GM23338 (cell line): ENCODE results near the gene SLC7A5. TPM values are rescaled to one million over a fixed set of nuclear protein-coding genes. Genes with fewer than 3 reads are reported as not detected.
"Not testable (repeated sequence)": the region's sequence is repeated elsewhere in the genome, so short reads cannot be mapped to it uniquely, and the experiment has no call there.

Experiments
- ATAC-seq: fragments of 200-7000 bp; cut with Tn5 transposase; 3 replicates; pipeline ENCODE4 v1.9.1; 2020
- DNase-seq: peaks from one replicate; pipeline ENCODE4 v3.0.0-alpha.2; 2015; ENCODE audit warnings: low spot score
- H2AFZ ChIP-seq: fragments of 200-600 bp; sonication (generic); 2 replicates; pipeline ENCODE4 v1.8.0; 2016; ENCODE audit warnings: antibody characterized with exemption, mild to moderate bottlenecking, moderate library complexity
- H3F3A ChIP-seq: fragments of 200-600 bp; sonication (generic); replicated peaks from 2 replicates; pipeline ENCODE4 v1.8.0; 2017; ENCODE audit warnings: antibody characterized with exemption, mixed run types, low read depth
- H3K27ac ChIP-seq: fragments of 200-600 bp; sonication (generic); 2 replicates; pipeline ENCODE4 v1.6.1; 2016; ENCODE audit warnings: low read depth
- H3K27me3 ChIP-seq: fragments of 200-600 bp; sonication (generic); 2 replicates; pipeline ENCODE4 v1.8.0; 2016; ENCODE audit warnings: mild to moderate bottlenecking, mixed run types, moderate library complexity; ENCODE audit not compliant: insufficient read depth
- H3K36me3 ChIP-seq: fragments of 200-600 bp; sonication (generic); 2 replicates; pipeline ENCODE4 v1.8.0; 2016; ENCODE audit warnings: mild to moderate bottlenecking; ENCODE audit not compliant: insufficient read depth
- H3K4me1 ChIP-seq: fragments of 200-600 bp; sonication (generic); 2 replicates; pipeline ENCODE4 v1.8.0; 2016; ENCODE audit warnings: mild to moderate bottlenecking, moderate library complexity; ENCODE audit not compliant: insufficient read depth
- H3K4me2 ChIP-seq: fragments of 200-600 bp; sonication (generic); 2 replicates; pipeline ENCODE4 v1.7.1; 2017; ENCODE audit warnings: mixed run types
- H3K4me3 ChIP-seq: fragments of 200-600 bp; sonication (generic); 2 replicates; pipeline ENCODE4 v1.6.1; 2016; ENCODE audit warnings: mixed run types
- H3K79me2 ChIP-seq: fragments of 200-600 bp; sonication (generic); replicated peaks from 2 replicates; pipeline ENCODE4 v1.8.0; 2017; ENCODE audit warnings: mild to moderate bottlenecking; ENCODE audit not compliant: insufficient read depth
- H3K9me2 ChIP-seq: fragments of 200-600 bp; sonication (generic); 2 replicates; pipeline ENCODE4 v1.8.0; 2017; ENCODE audit not compliant: insufficient read depth
- H4K20me1 ChIP-seq: fragments of 200-600 bp; sonication (generic); replicated peaks from 2 replicates; pipeline ENCODE4 v1.8.0; 2017; ENCODE audit warnings: mild to moderate bottlenecking; ENCODE audit not compliant: insufficient read depth
- H3K27ac Mint-ChIP-seq: 2 replicates; pipeline ENCODE4 v1.8.0; 2020; ENCODE audit warnings: inconsistent platforms, mild to moderate bottlenecking, moderate library complexity, mixed read lengths
- H3K27me3 Mint-ChIP-seq: 3 replicates; pipeline ENCODE4 v1.8.0; 2022; ENCODE audit warnings: low read depth, mild to moderate bottlenecking, moderate library complexity, mixed read lengths, inconsistent platforms; ENCODE audit not compliant: insufficient read depth, poor library complexity
- H3K36me3 Mint-ChIP-seq: 3 replicates; pipeline ENCODE4 v1.8.0; 2021; ENCODE audit warnings: low read depth, mild to moderate bottlenecking, inconsistent platforms, moderate library complexity, mixed read lengths
- H3K4me1 Mint-ChIP-seq: 3 replicates; pipeline ENCODE4 v1.8.0; 2020; ENCODE audit warnings: mild to moderate bottlenecking, inconsistent platforms, mixed read lengths
- H3K4me3 Mint-ChIP-seq: 3 replicates; pipeline ENCODE4 v1.8.0; 2021; ENCODE audit warnings: moderate library complexity, mild to moderate bottlenecking, inconsistent platforms, mixed read lengths
- H3K9me3 Mint-ChIP-seq: 3 replicates; pipeline ENCODE4 v1.8.0; 2020; ENCODE audit warnings: moderate library complexity, mild to moderate bottlenecking, inconsistent platforms, mixed read lengths
- EZH2 ChIP-seq: fragments of 200-600 bp; sonication (generic); IDR thresholded peaks from one replicate; pipeline ENCODE4 v1.8.0; 2017; ENCODE audit warnings: antibody characterized with exemption, mild to moderate bottlenecking, low read depth; ENCODE audit not compliant: unreplicated experiment
- EZH2phosphoT487 ChIP-seq: fragments of 200-600 bp; sonication (generic); IDR thresholded peaks from one replicate; pipeline ENCODE4 v1.8.1; 2018; ENCODE audit warnings: antibody characterized with exemption; ENCODE audit not compliant: unreplicated experiment
- JUNB ChIP-seq: IDR thresholded peaks from one replicate; pipeline ENCODE4 v1.6.1; 2016; ENCODE audit warnings: antibody characterized with exemption; ENCODE audit not compliant: unreplicated experiment
- POLR2AphosphoS5 ChIP-seq: IDR thresholded peaks from 2 replicates; pipeline ENCODE4 v1.6.1; 2016; ENCODE audit warnings: antibody characterized with exemption, low read depth
- ZNF114 ChIP-seq: fragments of 250-450 bp; sonication (Bioruptor Pico); IDR thresholded peaks from 2 replicates; pipeline ENCODE4 v1.5.0; 2020; ENCODE audit warnings: mild to moderate bottlenecking, moderate library complexity
- ZNF331 ChIP-seq: fragments of 250-450 bp; sonication (Bioruptor Pico); IDR thresholded peaks from 2 replicates; pipeline ENCODE4 v1.5.0; 2020; ENCODE audit warnings: low read depth, mild to moderate bottlenecking, moderate library complexity
- polyA plus RNA-seq: library from polyadenylated mRNA; unstranded; fragments of >200 nt; fragmentation: Nextera tagmentation; extraction: Ambion mirVana; gene quantifications from 2 replicates; pipeline ENCODE4 v1.2.1, GENCODE V29; 2016
- total RNA-seq: library from RNA; depleted of rRNA; stranded (reverse); fragments of >200 nt; shearing (Covaris generic); gene quantifications from 2 replicates; pipeline ENCODE4 v1.2.3, GENCODE V29; 2014
- TF ChIP-seq, protein P1 (sequence below): fragments of 250-450 bp; sonication (Bioruptor Pico); IDR thresholded peaks from 2 replicates; pipeline ENCODE4 v1.5.0; 2020; ENCODE audit warnings: mild to moderate bottlenecking, moderate library complexity

The SLC7A5 gene
- total and polyA plus RNA-seq, 2 experiments from 2014 or later = 107 to 386 TPM

DNA sequence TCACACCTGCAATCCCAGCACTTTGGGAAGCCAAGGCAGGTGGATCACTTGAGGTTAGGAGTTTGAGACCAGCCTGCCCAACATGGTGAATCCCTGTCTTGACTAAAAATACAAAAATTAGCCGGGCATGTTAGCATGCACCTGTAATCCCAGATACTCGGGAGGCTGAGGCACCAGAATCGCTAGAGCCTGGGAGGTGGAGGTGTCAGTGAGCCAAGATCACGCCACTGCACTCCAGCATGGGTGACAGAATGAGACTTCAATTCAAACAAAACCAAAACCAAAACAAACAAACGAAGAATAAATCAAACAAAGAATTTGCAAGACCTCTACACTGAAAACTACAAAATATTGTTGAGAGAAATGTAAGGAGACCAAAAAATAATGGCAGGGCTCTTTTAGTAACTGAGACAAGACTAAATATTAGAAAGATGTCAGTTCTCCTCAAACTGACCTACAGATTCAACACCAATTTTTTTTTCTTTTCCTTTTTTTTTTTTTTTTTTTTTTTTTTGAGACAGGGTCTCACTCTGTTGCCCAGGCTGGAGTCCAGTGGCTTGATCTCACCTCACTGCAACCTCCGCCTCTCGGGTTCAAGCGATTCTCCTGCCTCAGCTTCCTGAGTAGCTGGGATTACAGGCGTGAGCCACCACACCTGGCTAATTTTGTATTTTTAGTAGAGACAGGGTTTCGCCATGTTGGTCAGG, 80.4 kb downstream of the SLC7A5 start:
- H3K36me3 ChIP-seq, H3F3A ChIP-seq, ATAC-seq, H3K9me3 Mint-ChIP-seq, H3K27ac ChIP-seq, H3K4me3 Mint-ChIP-seq, H3K4me3 ChIP-seq, H3K4me2 ChIP-seq, H3K27me3 Mint-ChIP-seq, H3K27ac Mint-ChIP-seq, H2AFZ ChIP-seq, DNase-seq, H3K27me3 ChIP-seq, H3K4me1 Mint-ChIP-seq, H3K79me2 ChIP-seq, H3K4me1 ChIP-seq, H4K20me1 ChIP-seq, H3K9me2 ChIP-seq, H3K36me3 Mint-ChIP-seq: not testable (repeated sequence)

DNA sequence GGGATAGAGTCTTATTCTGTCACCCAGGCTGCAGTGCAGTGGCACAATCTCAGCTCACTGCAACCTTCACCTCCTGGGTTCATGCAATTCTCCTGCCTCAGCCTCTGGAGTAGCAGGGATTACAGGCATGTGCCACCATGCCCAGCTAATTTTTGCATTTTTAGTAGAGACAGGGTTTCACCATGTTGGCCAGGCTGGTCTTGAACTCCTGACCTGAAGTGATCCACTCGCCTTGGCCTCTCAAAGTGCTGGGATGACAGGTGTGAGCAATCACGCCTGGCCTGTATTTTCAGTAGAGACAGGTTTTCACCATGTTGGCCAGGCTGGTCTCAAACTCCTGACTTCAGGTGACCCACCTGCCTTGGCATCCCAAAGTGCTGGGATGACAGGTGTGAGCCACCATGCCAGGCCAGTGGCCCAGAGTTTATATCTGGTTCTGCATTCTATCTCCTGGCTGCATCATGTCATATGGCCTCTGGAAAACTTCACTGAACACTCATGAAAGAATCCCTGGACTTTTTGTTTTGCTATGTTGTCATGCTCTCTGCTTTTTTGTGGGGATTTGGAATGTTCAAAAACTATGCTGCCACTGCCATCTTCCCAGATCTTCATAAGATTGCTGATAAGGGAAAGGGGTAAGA, 81.7 kb downstream of the SLC7A5 start:
- not testable (repeated sequence) for ATAC-seq, H3K27ac ChIP-seq, H3K36me3 ChIP-seq, H3K4me1 Mint-ChIP-seq, H4K20me1 ChIP-seq, H3K4me3 Mint-ChIP-seq, H3K27ac Mint-ChIP-seq, H3K79me2 ChIP-seq, H3K4me1 ChIP-seq, H2AFZ ChIP-seq, H3K27me3 ChIP-seq, H3F3A ChIP-seq, H3K4me2 ChIP-seq, H3K4me3 ChIP-seq, H3K36me3 Mint-ChIP-seq, H3K27me3 Mint-ChIP-seq, H3K9me2 ChIP-seq, DNase-seq, H3K9me3 Mint-ChIP-seq

DNA sequence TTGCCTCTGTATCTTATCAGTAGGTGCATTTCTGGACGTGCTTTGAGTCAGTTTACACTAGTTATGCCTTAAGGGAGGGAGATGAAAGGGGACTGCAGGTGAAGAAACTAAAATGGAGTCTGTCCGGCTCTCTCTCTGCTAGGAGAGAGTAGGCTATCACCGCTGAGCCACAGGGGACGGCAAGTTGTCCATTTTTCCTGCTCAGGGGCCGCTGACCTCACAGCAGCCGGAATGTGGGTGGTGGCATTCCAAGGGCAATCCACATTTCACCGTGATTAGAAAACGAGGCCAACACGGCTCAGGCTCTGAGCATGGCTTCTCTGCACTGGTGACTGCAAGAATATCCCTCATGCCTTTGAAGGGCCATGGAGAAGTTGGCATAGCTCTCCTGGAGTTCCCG, 84.5 kb downstream of the SLC7A5 start:
- no peaks in the 10 kb centered on the region for H3K4me1 ChIP-seq
- H3K27me3 Mint-ChIP-seq = peaks cover 12% of the 10 kb centered on the region
- no peaks in the 10 kb centered on the region for H4K20me1 ChIP-seq
- no peaks in the 10 kb centered on the region for H3K27me3 ChIP-seq
- 0 out of 2 replicates have a peak overlapping the region, but pooled peaks have one; percentile 32 for H2AFZ ChIP-seq
- no peak overlapping the region for H3K27ac Mint-ChIP-seq
- no peaks in the 10 kb centered on the region; the same call in 2 of the 3 replicates for H3K4me1 Mint-ChIP-seq
- H3K79me2 ChIP-seq = no peaks in the 10 kb centered on the region
- H3K9me2 ChIP-seq = no peaks in the 10 kb centered on the region
- no peaks in the 10 kb centered on the region for H3K36me3 ChIP-seq
- H3K4me2 ChIP-seq = no peak overlapping the region
- no peak overlapping the region for H3K4me3 Mint-ChIP-seq
- H3K9me3 Mint-ChIP-seq = peaks cover 2% of the 10 kb centered on the region; the same call in 1 of the 3 replicates
- peaks cover 4% of the 10 kb centered on the region; the same call in 1 of the 2 replicates for H3F3A ChIP-seq
- no peaks in the 10 kb centered on the region for H3K36me3 Mint-ChIP-seq
- ATAC-seq (no peak), DNase-seq (no peak)
- H3K4me3 ChIP-seq = no peak overlapping the region
- no peak overlapping the region for H3K27ac ChIP-seq
- TF ChIP-seq EZH2 = no peak
- no peak for TF ChIP-seq POLR2AphosphoS5
- TF ChIP-seq, protein P1, sequence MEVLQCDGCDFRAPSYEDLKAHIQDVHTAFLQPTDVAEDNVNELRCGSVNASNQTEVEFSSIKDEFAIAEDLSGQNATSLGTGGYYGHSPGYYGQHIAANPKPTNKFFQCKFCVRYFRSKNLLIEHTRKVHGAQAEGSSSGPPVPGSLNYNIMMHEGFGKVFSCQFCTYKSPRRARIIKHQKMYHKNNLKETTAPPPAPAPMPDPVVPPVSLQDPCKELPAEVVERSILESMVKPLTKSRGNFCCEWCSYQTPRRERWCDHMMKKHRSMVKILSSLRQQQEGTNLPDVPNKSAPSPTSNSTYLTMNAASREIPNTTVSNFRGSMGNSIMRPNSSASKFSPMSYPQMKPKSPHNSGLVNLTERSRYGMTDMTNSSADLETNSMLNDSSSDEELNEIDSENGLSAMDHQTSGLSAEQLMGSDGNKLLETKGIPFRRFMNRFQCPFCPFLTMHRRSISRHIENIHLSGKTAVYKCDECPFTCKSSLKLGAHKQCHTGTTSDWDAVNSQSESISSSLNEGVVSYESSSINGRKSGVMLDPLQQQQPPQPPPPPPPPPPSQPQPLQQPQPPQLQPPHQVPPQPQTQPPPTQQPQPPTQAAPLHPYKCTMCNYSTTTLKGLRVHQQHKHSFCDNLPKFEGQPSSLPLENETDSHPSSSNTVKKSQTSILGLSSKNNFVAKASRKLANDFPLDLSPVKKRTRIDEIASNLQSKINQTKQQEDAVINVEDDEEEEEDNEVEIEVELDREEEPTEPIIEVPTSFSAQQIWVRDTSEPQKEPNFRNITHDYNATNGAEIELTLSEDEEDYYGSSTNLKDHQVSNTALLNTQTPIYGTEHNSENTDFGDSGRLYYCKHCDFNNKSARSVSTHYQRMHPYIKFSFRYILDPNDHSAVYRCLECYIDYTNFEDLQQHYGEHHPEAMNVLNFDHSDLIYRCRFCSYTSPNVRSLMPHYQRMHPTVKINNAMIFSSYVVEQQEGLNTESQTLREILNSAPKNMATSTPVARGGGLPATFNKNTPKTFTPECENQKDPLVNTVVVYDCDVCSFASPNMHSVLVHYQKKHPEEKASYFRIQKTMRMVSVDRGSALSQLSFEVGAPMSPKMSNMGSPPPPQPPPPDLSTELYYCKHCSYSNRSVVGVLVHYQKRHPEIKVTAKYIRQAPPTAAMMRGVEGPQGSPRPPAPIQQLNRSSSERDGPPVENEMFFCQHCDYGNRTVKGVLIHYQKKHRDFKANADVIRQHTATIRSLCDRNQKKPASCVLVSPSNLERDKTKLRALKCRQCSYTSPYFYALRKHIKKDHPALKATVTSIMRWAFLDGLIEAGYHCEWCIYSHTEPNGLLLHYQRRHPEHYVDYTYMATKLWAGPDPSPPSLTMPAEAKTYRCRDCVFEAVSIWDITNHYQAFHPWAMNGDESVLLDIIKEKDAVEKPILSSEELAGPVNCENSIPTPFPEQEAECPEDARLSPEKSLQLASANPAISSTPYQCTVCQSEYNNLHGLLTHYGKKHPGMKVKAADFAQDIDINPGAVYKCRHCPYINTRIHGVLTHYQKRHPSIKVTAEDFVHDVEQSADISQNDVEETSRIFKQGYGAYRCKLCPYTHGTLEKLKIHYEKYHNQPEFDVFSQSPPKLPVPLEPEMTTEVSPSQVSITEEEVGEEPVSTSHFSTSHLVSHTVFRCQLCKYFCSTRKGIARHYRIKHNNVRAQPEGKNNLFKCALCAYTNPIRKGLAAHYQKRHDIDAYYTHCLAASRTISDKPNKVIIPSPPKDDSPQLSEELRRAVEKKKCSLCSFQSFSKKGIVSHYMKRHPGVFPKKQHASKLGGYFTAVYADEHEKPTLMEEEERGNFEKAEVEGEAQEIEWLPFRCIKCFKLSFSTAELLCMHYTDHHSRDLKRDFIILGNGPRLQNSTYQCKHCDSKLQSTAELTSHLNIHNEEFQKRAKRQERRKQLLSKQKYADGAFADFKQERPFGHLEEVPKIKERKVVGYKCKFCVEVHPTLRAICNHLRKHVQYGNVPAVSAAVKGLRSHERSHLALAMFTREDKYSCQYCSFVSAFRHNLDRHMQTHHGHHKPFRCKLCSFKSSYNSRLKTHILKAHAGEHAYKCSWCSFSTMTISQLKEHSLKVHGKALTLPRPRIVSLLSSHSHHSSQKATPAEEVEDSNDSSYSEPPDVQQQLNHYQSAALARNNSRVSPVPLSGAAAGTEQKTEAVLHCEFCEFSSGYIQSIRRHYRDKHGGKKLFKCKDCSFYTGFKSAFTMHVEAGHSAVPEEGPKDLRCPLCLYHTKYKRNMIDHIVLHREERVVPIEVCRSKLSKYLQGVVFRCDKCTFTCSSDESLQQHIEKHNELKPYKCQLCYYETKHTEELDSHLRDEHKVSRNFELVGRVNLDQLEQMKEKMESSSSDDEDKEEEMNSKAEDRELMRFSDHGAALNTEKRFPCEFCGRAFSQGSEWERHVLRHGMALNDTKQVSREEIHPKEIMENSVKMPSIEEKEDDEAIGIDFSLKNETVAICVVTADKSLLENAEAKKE (CRISPR knock-in tag) = no peak
- TF ChIP-seq ZNF114 (CRISPR knock-in tag) = no peak
- TF ChIP-seq EZH2phosphoT487 = no peak
- no peak for TF ChIP-seq ZNF331 (CRISPR knock-in tag)
- TF ChIP-seq JUNB = no peak
